ENCODE measurements around the gene SMAD4.

DNA sequence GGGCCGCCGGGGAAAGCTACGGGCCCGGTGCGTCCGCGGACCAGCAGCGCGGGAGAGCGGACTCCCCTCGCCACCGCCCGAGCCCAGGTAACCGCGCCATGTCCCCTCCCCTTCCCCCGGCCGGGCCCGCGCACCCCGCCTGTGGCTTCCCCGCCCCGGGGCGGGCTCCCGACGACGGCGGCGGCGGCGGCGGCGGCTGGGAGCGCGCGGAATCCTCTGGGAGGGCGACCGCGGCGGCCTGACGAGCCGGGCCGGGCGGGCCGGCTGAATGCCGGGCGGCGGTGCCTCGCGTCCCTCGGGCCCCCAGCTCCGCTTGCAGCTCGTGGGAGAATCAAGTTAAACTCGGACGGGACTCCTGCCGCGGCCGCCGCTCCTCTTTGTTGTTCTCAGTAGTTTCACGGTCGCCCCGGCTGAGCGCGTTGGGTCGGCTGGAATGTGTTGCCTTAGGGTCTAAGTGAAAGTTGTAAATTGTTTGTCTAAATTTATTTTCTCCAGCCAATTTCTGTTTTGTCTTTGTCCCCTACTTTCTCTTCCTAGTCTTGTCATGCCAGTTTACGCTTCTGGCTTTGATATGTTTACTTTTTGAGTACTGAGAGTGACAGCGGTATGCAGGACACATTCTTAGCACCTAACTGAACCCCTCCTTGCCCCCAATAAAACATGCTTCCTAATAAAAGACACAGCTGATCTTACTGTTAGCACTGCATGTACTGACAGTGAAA, 685 bp downstream of the SMAD4 start:
- TF ChIP-seq, protein P1, sequence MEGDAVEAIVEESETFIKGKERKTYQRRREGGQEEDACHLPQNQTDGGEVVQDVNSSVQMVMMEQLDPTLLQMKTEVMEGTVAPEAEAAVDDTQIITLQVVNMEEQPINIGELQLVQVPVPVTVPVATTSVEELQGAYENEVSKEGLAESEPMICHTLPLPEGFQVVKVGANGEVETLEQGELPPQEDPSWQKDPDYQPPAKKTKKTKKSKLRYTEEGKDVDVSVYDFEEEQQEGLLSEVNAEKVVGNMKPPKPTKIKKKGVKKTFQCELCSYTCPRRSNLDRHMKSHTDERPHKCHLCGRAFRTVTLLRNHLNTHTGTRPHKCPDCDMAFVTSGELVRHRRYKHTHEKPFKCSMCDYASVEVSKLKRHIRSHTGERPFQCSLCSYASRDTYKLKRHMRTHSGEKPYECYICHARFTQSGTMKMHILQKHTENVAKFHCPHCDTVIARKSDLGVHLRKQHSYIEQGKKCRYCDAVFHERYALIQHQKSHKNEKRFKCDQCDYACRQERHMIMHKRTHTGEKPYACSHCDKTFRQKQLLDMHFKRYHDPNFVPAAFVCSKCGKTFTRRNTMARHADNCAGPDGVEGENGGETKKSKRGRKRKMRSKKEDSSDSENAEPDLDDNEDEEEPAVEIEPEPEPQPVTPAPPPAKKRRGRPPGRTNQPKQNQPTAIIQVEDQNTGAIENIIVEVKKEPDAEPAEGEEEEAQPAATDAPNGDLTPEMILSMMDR (IDR thresholded peaks at IDR 0.05): no peak
- TF ChIP-seq POLR2A (IDR thresholded peaks at IDR 0.05; ENCODE audit: low read depth) (no peak), EP300 (IDR thresholded peaks at IDR 0.05) (no peak)

Data from esophagus muscularis mucosa (tissue), 4 donors.